GM23338 (cell line): ENCODE results near the gene SH2D3C. TPM values are rescaled to one million over a fixed set of nuclear protein-coding genes. Genes with fewer than 3 reads are reported as not detected.

Source experiments
- ATAC-seq: fragments of 200-7000 bp; cut with Tn5 transposase; 3 replicates; pipeline ENCODE4 v1.9.1; 2020
- DNase-seq: peaks from one replicate; pipeline ENCODE4 v3.0.0-alpha.2; 2015; ENCODE audit warnings: low spot score
- H2AFZ ChIP-seq: fragments of 200-600 bp; sonication (generic); 2 replicates; pipeline ENCODE4 v1.8.0; 2016; ENCODE audit warnings: antibody characterized with exemption, mild to moderate bottlenecking, moderate library complexity
- H3F3A ChIP-seq: fragments of 200-600 bp; sonication (generic); replicated peaks from 2 replicates; pipeline ENCODE4 v1.8.0; 2017; ENCODE audit warnings: antibody characterized with exemption, mixed run types, low read depth
- H3K27ac ChIP-seq: fragments of 200-600 bp; sonication (generic); 2 replicates; pipeline ENCODE4 v1.6.1; 2016; ENCODE audit warnings: low read depth
- H3K27me3 ChIP-seq: fragments of 200-600 bp; sonication (generic); 2 replicates; pipeline ENCODE4 v1.8.0; 2016; ENCODE audit warnings: mild to moderate bottlenecking, mixed run types, moderate library complexity; ENCODE audit not compliant: insufficient read depth
- H3K36me3 ChIP-seq: fragments of 200-600 bp; sonication (generic); 2 replicates; pipeline ENCODE4 v1.8.0; 2016; ENCODE audit warnings: mild to moderate bottlenecking; ENCODE audit not compliant: insufficient read depth
- H3K4me1 ChIP-seq: fragments of 200-600 bp; sonication (generic); 2 replicates; pipeline ENCODE4 v1.8.0; 2016; ENCODE audit warnings: mild to moderate bottlenecking, moderate library complexity; ENCODE audit not compliant: insufficient read depth
- H3K4me2 ChIP-seq: fragments of 200-600 bp; sonication (generic); 2 replicates; pipeline ENCODE4 v1.7.1; 2017; ENCODE audit warnings: mixed run types
- H3K4me3 ChIP-seq: fragments of 200-600 bp; sonication (generic); 2 replicates; pipeline ENCODE4 v1.6.1; 2016; ENCODE audit warnings: mixed run types
- H3K79me2 ChIP-seq: fragments of 200-600 bp; sonication (generic); replicated peaks from 2 replicates; pipeline ENCODE4 v1.8.0; 2017; ENCODE audit warnings: mild to moderate bottlenecking; ENCODE audit not compliant: insufficient read depth
- H3K9me2 ChIP-seq: fragments of 200-600 bp; sonication (generic); 2 replicates; pipeline ENCODE4 v1.8.0; 2017; ENCODE audit not compliant: insufficient read depth
- H4K20me1 ChIP-seq: fragments of 200-600 bp; sonication (generic); replicated peaks from 2 replicates; pipeline ENCODE4 v1.8.0; 2017; ENCODE audit warnings: mild to moderate bottlenecking; ENCODE audit not compliant: insufficient read depth
- H3K27ac Mint-ChIP-seq: 2 replicates; pipeline ENCODE4 v1.8.0; 2020; ENCODE audit warnings: inconsistent platforms, mild to moderate bottlenecking, moderate library complexity, mixed read lengths
- H3K27me3 Mint-ChIP-seq: 3 replicates; pipeline ENCODE4 v1.8.0; 2022; ENCODE audit warnings: low read depth, mild to moderate bottlenecking, moderate library complexity, mixed read lengths, inconsistent platforms; ENCODE audit not compliant: insufficient read depth, poor library complexity
- H3K36me3 Mint-ChIP-seq: 3 replicates; pipeline ENCODE4 v1.8.0; 2021; ENCODE audit warnings: low read depth, mild to moderate bottlenecking, inconsistent platforms, moderate library complexity, mixed read lengths
- H3K4me1 Mint-ChIP-seq: 3 replicates; pipeline ENCODE4 v1.8.0; 2020; ENCODE audit warnings: mild to moderate bottlenecking, inconsistent platforms, mixed read lengths
- H3K4me3 Mint-ChIP-seq: 3 replicates; pipeline ENCODE4 v1.8.0; 2021; ENCODE audit warnings: moderate library complexity, mild to moderate bottlenecking, inconsistent platforms, mixed read lengths
- H3K9me3 Mint-ChIP-seq: 3 replicates; pipeline ENCODE4 v1.8.0; 2020; ENCODE audit warnings: moderate library complexity, mild to moderate bottlenecking, inconsistent platforms, mixed read lengths
- JUNB ChIP-seq: IDR thresholded peaks from one replicate; pipeline ENCODE4 v1.6.1; 2016; ENCODE audit warnings: antibody characterized with exemption; ENCODE audit not compliant: unreplicated experiment
- NANOG ChIP-seq: IDR thresholded peaks from 2 replicates; pipeline ENCODE4 v1.6.1; 2016; ENCODE audit warnings: antibody characterized with exemption, borderline replicate concordance
- POLR2AphosphoS5 ChIP-seq: IDR thresholded peaks from 2 replicates; pipeline ENCODE4 v1.6.1; 2016; ENCODE audit warnings: antibody characterized with exemption, low read depth
- REST ChIP-seq: IDR thresholded peaks from one replicate; pipeline ENCODE4 v1.6.1; 2018; ENCODE audit warnings: antibody characterized with exemption; ENCODE audit not compliant: unreplicated experiment
- STAT1 ChIP-seq: IDR thresholded peaks from one replicate; pipeline ENCODE4 v1.6.1; 2016; ENCODE audit warnings: antibody characterized with exemption; ENCODE audit not compliant: unreplicated experiment
- ZNF114 ChIP-seq: fragments of 250-450 bp; sonication (Bioruptor Pico); IDR thresholded peaks from 2 replicates; pipeline ENCODE4 v1.5.0; 2020; ENCODE audit warnings: mild to moderate bottlenecking, moderate library complexity
- ZNF331 ChIP-seq: fragments of 250-450 bp; sonication (Bioruptor Pico); IDR thresholded peaks from 2 replicates; pipeline ENCODE4 v1.5.0; 2020; ENCODE audit warnings: low read depth, mild to moderate bottlenecking, moderate library complexity
- polyA plus RNA-seq: library from polyadenylated mRNA; unstranded; fragments of >200 nt; fragmentation: Nextera tagmentation; extraction: Ambion mirVana; gene quantifications from 2 replicates; pipeline ENCODE4 v1.2.1, GENCODE V29; 2016
- total RNA-seq: library from RNA; depleted of rRNA; stranded (reverse); fragments of >200 nt; shearing (Covaris generic); gene quantifications from 2 replicates; pipeline ENCODE4 v1.2.3, GENCODE V29; 2014
- TF ChIP-seq, protein P1 (sequence below), 2 experiments: fragments of 200-600 bp in 1 of 2; sonication (generic) in 1 of 2; conservative IDR thresholded peaks; 2 replicates each; pipeline versions ENCODE4 v1.5.1 to v1.6.1; 2016 to 2017; ENCODE audit warnings: antibody characterized with exemption in 2 of 2, low read depth in 2 of 2, mild to moderate bottlenecking in 2 of 2, moderate library complexity in 1 of 2
- TF ChIP-seq, protein P2 (sequence below): IDR thresholded peaks from 2 replicates; pipeline ENCODE4 v1.6.1; 2016; ENCODE audit warnings: antibody characterized with exemption

Gene SH2D3C
- total and polyA plus RNA-seq, 2 experiments from 2014 or later, result 4.2 to 4.5 TPM

DNA sequence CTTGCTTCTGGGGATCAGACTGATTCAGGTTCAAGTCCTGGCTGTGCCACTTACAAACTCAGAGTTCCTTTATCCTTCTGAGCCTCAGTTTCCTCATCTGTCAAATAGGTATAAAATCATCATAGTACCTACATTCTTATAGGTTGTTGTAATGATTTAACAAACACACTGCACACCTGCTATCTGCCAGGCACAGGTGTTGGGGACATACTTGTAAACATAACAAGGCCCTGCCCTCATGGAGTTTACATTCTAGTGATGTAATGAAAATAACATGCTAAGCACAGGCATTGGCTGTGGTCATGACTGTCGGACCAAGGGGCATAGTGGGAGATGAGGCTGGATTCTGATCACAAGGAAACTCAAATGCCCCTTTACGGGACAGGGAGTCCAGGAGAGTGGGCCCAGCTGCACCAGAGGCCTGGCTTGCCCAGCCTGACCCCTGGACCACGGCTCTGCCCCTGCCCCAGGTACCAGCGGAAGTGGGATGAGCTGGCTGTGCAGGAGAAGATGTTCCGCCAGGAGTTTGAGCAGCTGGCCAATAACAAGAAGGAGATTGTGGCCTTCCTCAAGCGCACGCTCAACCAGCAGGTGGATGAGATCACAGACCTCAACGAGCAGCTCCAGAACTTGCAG, 69.4 kb downstream of the SH2D3C start (continued):
- TF ChIP-seq, protein P1, sequence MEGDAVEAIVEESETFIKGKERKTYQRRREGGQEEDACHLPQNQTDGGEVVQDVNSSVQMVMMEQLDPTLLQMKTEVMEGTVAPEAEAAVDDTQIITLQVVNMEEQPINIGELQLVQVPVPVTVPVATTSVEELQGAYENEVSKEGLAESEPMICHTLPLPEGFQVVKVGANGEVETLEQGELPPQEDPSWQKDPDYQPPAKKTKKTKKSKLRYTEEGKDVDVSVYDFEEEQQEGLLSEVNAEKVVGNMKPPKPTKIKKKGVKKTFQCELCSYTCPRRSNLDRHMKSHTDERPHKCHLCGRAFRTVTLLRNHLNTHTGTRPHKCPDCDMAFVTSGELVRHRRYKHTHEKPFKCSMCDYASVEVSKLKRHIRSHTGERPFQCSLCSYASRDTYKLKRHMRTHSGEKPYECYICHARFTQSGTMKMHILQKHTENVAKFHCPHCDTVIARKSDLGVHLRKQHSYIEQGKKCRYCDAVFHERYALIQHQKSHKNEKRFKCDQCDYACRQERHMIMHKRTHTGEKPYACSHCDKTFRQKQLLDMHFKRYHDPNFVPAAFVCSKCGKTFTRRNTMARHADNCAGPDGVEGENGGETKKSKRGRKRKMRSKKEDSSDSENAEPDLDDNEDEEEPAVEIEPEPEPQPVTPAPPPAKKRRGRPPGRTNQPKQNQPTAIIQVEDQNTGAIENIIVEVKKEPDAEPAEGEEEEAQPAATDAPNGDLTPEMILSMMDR (conservative IDR thresholded peaks at IDR 0.05; ENCODE audit: low read depth in 2 of 2), result no peak
- no peak for TF ChIP-seq STAT1
- TF ChIP-seq, protein P2, sequence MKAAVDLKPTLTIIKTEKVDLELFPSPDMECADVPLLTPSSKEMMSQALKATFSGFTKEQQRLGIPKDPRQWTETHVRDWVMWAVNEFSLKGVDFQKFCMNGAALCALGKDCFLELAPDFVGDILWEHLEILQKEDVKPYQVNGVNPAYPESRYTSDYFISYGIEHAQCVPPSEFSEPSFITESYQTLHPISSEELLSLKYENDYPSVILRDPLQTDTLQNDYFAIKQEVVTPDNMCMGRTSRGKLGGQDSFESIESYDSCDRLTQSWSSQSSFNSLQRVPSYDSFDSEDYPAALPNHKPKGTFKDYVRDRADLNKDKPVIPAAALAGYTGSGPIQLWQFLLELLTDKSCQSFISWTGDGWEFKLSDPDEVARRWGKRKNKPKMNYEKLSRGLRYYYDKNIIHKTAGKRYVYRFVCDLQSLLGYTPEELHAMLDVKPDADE, result no peak
- no peak for TF ChIP-seq ZNF114
- no peak for TF ChIP-seq REST
- no peak for TF ChIP-seq POLR2AphosphoS5
- no peak for TF ChIP-seq JUNB
- TF ChIP-seq ZNF331 (CRISPR knock-in tag), result no peak
- TF ChIP-seq NANOG, result no peak

- no peaks in the 10 kb centered on the region for H4K20me1 ChIP-seq
- H3K4me3 ChIP-seq, result no peak overlapping the region
- no peaks in the 10 kb centered on the region; the same call in 2 of the 3 replicates for H3K36me3 Mint-ChIP-seq
- 0 out of 2 replicates have a peak, but pooled peaks cover 9% of the 10 kb centered on the region for H3F3A ChIP-seq
- DNase-seq, result peak; percentile 68
- peak; percentile 16 for ATAC-seq
- H3K4me1 ChIP-seq, result peaks cover 15% of the 10 kb centered on the region
- H3K27me3 ChIP-seq, result no peaks in the 10 kb centered on the region
- peaks cover 31% of the 10 kb centered on the region for H3K4me1 Mint-ChIP-seq
- no peaks in the 10 kb centered on the region for H3K36me3 ChIP-seq
- peak overlapping the region; percentile 33; the same call in 1 of the 3 replicates for H3K4me3 Mint-ChIP-seq
- TF ChIP-seq, protein P1 (conservative IDR thresholded peaks at IDR 0.05; ENCODE audit: low read depth in 2 of 2), result peak; percentile 44 to 69
- TF ChIP-seq JUNB, result no peak
- no peak overlapping the region for H3K4me2 ChIP-seq
- no peak overlapping the region for H2AFZ ChIP-seq
- no peak overlapping the region for H3K27ac ChIP-seq
- no peak overlapping the region for H3K27ac Mint-ChIP-seq
- peaks cover 9% of the 10 kb centered on the region for H3K27me3 Mint-ChIP-seq
- H3K9me2 ChIP-seq, result no peaks in the 10 kb centered on the region
- H3K79me2 ChIP-seq, result no peaks in the 10 kb centered on the region
- peaks cover 4% of the 10 kb centered on the region; the same call in 2 of the 3 replicates for H3K9me3 Mint-ChIP-seq
These were observed 70.7 kb downstream of the SH2D3C start for GRCh38 chr9:127707766-127708165.
